K562 (cell line): Measurements from ENCODE around the gene NAA40. TPM values are rescaled to one million over a fixed set of nuclear protein-coding genes. Genes with fewer than 3 reads are reported as not detected.

Experiments
- ATF2 ChIP-seq: sonication (generic); formaldehyde crosslinking; IDR thresholded peaks from 2 replicates; pipeline ENCODE4 v1.8.1; 2022; ENCODE audit warnings: missing genetic modification reagents
- CHD1 ChIP-seq: fragments of 200-600 bp; sonication (generic); IDR thresholded peaks from one replicate; pipeline ENCODE4 v1.6.1; 2012; ENCODE audit warnings: mild to moderate bottlenecking, moderate library complexity, low read length, inconsistent platforms
- CREB3L1 ChIP-seq: fragments of 450-650 bp; IDR thresholded peaks from 2 replicates; pipeline ENCODE4 v1.6.1; 2014; ENCODE audit warnings: low read depth, mild to moderate bottlenecking, moderate library complexity, borderline replicate concordance
- MYC ChIP-seq, 2 experiments: fragments of 250-450 bp in 1 of 2; sonication (Bioruptor Pico) in 1 of 2; IDR thresholded peaks; 2 replicates each; pipeline versions ENCODE4 v1.5.1 to v1.6.1; 2012 to 2021; ENCODE audit warnings: low read depth in 2 of 2, borderline replicate concordance in 1 of 2, improper control_type of control experiment in 1 of 2, low read length in 1 of 2, mild to moderate bottlenecking in 1 of 2, moderate library complexity in 1 of 2
- NCOR1 ChIP-seq: fragments of 450-650 bp; IDR thresholded peaks from 2 replicates; pipeline ENCODE4 v1.6.1; 2016; ENCODE audit warnings: mild to moderate bottlenecking, moderate library complexity
- NFIC ChIP-seq: fragments of 450-650 bp; IDR thresholded peaks from 2 replicates; pipeline ENCODE4 v1.6.1; 2017; ENCODE audit warnings: mild to moderate bottlenecking, inconsistent platforms
- NFYB ChIP-seq: IDR thresholded peaks from 2 replicates; pipeline ENCODE4 v1.6.1; 2011; ENCODE audit warnings: mild to moderate bottlenecking, moderate library complexity; ENCODE audit not compliant: insufficient read length; ENCODE audit errors: extremely low read depth
- RBBP5 ChIP-seq: fragments of 200-600 bp; sonication (generic); IDR thresholded peaks from 2 replicates; pipeline ENCODE4 v1.6.1; 2012; ENCODE audit warnings: borderline replicate concordance, mild to moderate bottlenecking, low read length, control low read depth, inconsistent platforms; ENCODE audit not compliant: insufficient read depth, poor library complexity, severe bottlenecking
- RBM39 ChIP-seq: fragments of 200-400 bp; formaldehyde crosslinking; optimal IDR thresholded peaks from 2 replicates; pipeline ENCODE3; 2018; ENCODE audit warnings: low read depth, low read length
- RCOR1 ChIP-seq, 2 experiments: IDR thresholded peaks; 2 replicates each; pipeline ENCODE4 v1.6.1; 2012; ENCODE audit warnings: low read depth in 2 of 2, low read length in 2 of 2, borderline replicate concordance in 1 of 2, improper control_type of control experiment in 1 of 2
- SMARCA4 ChIP-seq: fragments of 450-650 bp; IDR thresholded peaks from 2 replicates; pipeline ENCODE4 v1.6.1; 2016
- SNIP1 ChIP-seq: fragments of 450-650 bp; IDR thresholded peaks from 2 replicates; pipeline ENCODE4 v1.7.1; 2017; ENCODE audit warnings: low read depth, mild to moderate bottlenecking
- ZBTB7A ChIP-seq: IDR thresholded peaks from 2 replicates; pipeline ENCODE4 v1.6.1; 2011; ENCODE audit warnings: low read depth, mild to moderate bottlenecking, low read length, moderate library complexity, borderline replicate concordance; ENCODE audit not compliant: control insufficient read depth
- ZBTB9 ChIP-seq: fragments of 450-650 bp; formaldehyde crosslinking; IDR thresholded peaks from 2 replicates; pipeline ENCODE4 v1.4.0; 2020; ENCODE audit warnings: mild to moderate bottlenecking, moderate library complexity
- ZC3H4 ChIP-seq: sonication (generic); formaldehyde crosslinking; IDR thresholded peaks from 2 replicates; pipeline ENCODE4 v1.9.0; 2021; ENCODE audit warnings: missing genetic modification reagents, borderline replicate concordance
- ZMIZ1 ChIP-seq, 2 experiments: fragments of 150-350 bp in 1 of 2; IDR thresholded peaks; 2 replicates each; pipeline ENCODE4 v1.6.1; 2012 to 2016; ENCODE audit warnings: low read depth in 2 of 2, low read length in 2 of 2, mild to moderate bottlenecking in 1 of 2, moderate library complexity in 1 of 2
- polyA plus RNA-seq, 8 experiments: library from polyadenylated mRNA; depleted of rRNA in 4 of 8; stranded (reverse) in 5 of 8; unstranded in 3 of 8; fragments of >200 nt; fragmentation: Nextera tagmentation in 2 of 8; fragmentation: Illumina TruSeq in 1 of 8; extraction: Ambion mirVana in 2 of 8; extraction: Trizol in 1 of 8; gene quantifications; 2 replicates each; pipeline versions ENCODE4 v1.2.1 to v1.2.3, GENCODE V29; 2011 to 2014; ENCODE audit warnings: inconsistent platforms in 1 of 8, missing spikeins in 1 of 8
- total RNA-seq, 7 experiments: library from RNA; depleted of rRNA in 6 of 7; stranded (reverse); fragments of >200 nt in 6 of 7; fragmentation: Illumina TruSeq in 2 of 7; extraction: Trizol in 2 of 7; gene quantifications; 2 replicates each; pipeline versions ENCODE4 v1.2.1 to v1.2.3, GENCODE V29; 2011 to 2021; ENCODE audit warnings: low replicate concordance in 1 of 7

Gene NAA40
- total and polyA plus RNA-seq, 9 of the 15 experiments (the other 6 are each of a cell fraction or from before 2014, with no cell fraction given): 6.2 to 39.0 (median 23.1) TPM

GRCh38 chr11:63915961-63916836 is 22.6 kb upstream of the NAA40 start (continued):
- no peak for TF ChIP-seq SNIP1
- peak; percentile 44 for TF ChIP-seq CHD1
- no peak for TF ChIP-seq ATF2 (CRISPR knock-in tag)
- 0 out of 4 replicates have a peak, but pooled peaks of 1 of the 2 experiments have one; percentile 27 for TF ChIP-seq RCOR1 (IDR thresholded peaks at IDR 0.05; ENCODE audit: borderline replicate concordance in 1 of 2, low read depth in 2 of 2, low read length in 2 of 2)
- no peak for TF ChIP-seq NCOR1
- TF ChIP-seq NFYB: no peak
- no peak for TF ChIP-seq ZBTB9
- TF ChIP-seq MYC (IDR thresholded peaks at IDR 0.05; ENCODE audit: low read depth, low read length): 0 out of 2 replicates have a peak, but pooled peaks have one; percentile 6
- TF ChIP-seq MYC (CRISPR knock-in tag; IDR thresholded peaks at IDR 0.05; ENCODE audit: borderline replicate concordance, low read depth): no peak
- TF ChIP-seq ZC3H4 (CRISPR knock-in tag): 0 out of 2 replicates have a peak, but pooled peaks have one; percentile 53
- peak; percentile 13 for TF ChIP-seq RBBP5
- TF ChIP-seq CREB3L1: 0 out of 2 replicates have a peak, but pooled peaks have one; percentile 34
- TF ChIP-seq RBM39: no peak
- TF ChIP-seq SMARCA4: 0 out of 2 replicates have a peak, but pooled peaks have one; percentile 14
- TF ChIP-seq ZBTB7A: peak; percentile 99
- peak; percentile 17; the same call in 1 of the 2 replicates for TF ChIP-seq NFIC
- no peak for TF ChIP-seq ZMIZ1 (IDR thresholded peaks at IDR 0.05; ENCODE audit: low read depth in 2 of 2, low read length in 2 of 2)
